K562 treated with DMSO at 1 percent for 4 hours (cell line): Measurements from ENCODE around the gene LRFN3. TPM values are rescaled to one million over a fixed set of nuclear protein-coding genes. Genes with fewer than 3 reads are reported as not detected.

ENCODE experiments used
- total RNA-seq: library from RNA; unstranded; fragments of 300-600 nt; gene quantifications from 2 replicates; pipeline ENCODE4 v1.2.3, GENCODE V29; 2022; ENCODE audit not compliant: insufficient read depth

The LRFN3 gene
- total RNA-seq: 0.24 TPM in 1 of 2 replicates, not detected in the other

GRCh38 chr19:35935911-35936737 is at the start of gene LRFN3:
LRFN3 (plus strand) TSS chr19:35936374; CDS start chr19:35939426, 3,052 bp downstream.

GRCh38 chr19:35901854-35902661 is 34.1 kb upstream of the LRFN3 start, which contains the start of gene HCST:
HCST (plus strand) TSS chr19:35902529; CDS start chr19:35902594, 65 bp downstream.

DNA sequence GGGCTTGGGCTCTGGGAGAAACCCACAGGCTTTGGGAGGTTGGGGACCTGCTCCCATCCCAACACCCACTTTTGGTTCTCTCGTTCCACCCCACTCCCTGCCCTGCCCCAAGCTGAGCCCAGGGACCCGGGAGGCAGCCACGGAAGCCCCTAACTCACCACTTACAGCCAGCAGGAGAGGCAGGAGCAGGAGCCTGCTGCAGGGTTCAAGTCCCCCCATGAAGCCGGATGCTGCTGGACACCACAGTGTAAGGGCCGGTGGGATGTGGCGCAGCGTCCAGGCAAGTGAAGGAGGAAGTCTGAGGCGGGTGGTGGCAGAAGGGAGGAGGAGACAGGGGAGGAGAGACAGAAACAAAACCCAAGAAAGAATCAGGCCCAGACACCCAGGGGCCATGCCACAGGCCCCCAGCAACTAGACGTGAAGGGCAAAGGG is 28.1 kb upstream of the LRFN3 start, which contains the start of gene TYROBP:
Gene TYROBP (minus strand): TSS at position 286 of the 432 bp plus-strand sequence. CDS start 67 bp downstream, at position 219.

Other genes starting within 250 kb of the LRFN3 start
- gene ZBTB32, start 231.8 kb upstream of the LRFN3 start, total RNA-seq: not detected in 2 replicates
- gene KMT2B, start 218.4 kb upstream of the LRFN3 start, total RNA-seq: 21.9 and 25.7 TPM in 2 replicates
- gene IGFLR1, start 193.9 kb upstream of the LRFN3 start, total RNA-seq: 6.4 and 16.4 TPM in 2 replicates
- 4.8 and 6.9 TPM in 2 replicates for gene U2AF1L4, start 191.0 kb upstream of the LRFN3 start, total RNA-seq
- 34.5 and 42.2 TPM in 2 replicates for gene PSENEN, start 190.7 kb upstream of the LRFN3 start, total RNA-seq
- gene LIN37, start 187.8 kb upstream of the LRFN3 start, total RNA-seq: 12.4 and 14.7 TPM in 2 replicates
- 0.99 and 1.4 TPM in 2 replicates for gene HSPB6, start 179.3 kb upstream of the LRFN3 start, total RNA-seq
- 12.2 and 14.9 TPM in 2 replicates for gene PROSER3, start 178.2 kb upstream of the LRFN3 start, total RNA-seq
- 1.3 and 3.2 TPM in 2 replicates for gene ARHGAP33, start 160.8 kb upstream of the LRFN3 start, total RNA-seq
- gene PRODH2, start 123.5 kb upstream of the LRFN3 start, total RNA-seq: not detected in 2 replicates
- gene NPHS1, start 83.9 kb upstream of the LRFN3 start, total RNA-seq: 1.1 and 3.5 TPM in 2 replicates
- gene KIRREL2, start 79.5 kb upstream of the LRFN3 start, total RNA-seq: not detected in 2 replicates
- 5.0 and 7.4 TPM in 2 replicates for gene APLP1, start 67.8 kb upstream of the LRFN3 start, total RNA-seq
- 4.9 and 8.8 TPM in 2 replicates for gene NFKBID, start 35.8 kb upstream of the LRFN3 start, total RNA-seq
- not detected in 2 replicates for gene HCST, start 33.8 kb upstream of the LRFN3 start, total RNA-seq
- gene TYROBP, start 28.1 kb upstream of the LRFN3 start, total RNA-seq: 24.4 and 27.1 TPM in 2 replicates
- 44.2 and 61.7 TPM in 2 replicates for gene SDHAF1, start 58.8 kb downstream of the LRFN3 start, total RNA-seq
- not detected in 2 replicates for gene SYNE4, start 72.4 kb downstream of the LRFN3 start, total RNA-seq
- 30.1 TPM in 2 replicates for gene ALKBH6, start 77.8 kb downstream of the LRFN3 start, total RNA-seq
- 1.8 TPM in 2 replicates for gene CLIP3, start 96.5 kb downstream of the LRFN3 start, total RNA-seq
- 3.7 and 5.1 TPM in 2 replicates for gene THAP8, start 117.9 kb downstream of the LRFN3 start, total RNA-seq
- gene WDR62, start 118.5 kb downstream of the LRFN3 start, total RNA-seq: 25.9 and 34.3 TPM in 2 replicates
- gene OVOL3, start 174.8 kb downstream of the LRFN3 start, total RNA-seq: not detected in 2 replicates
- gene POLR2I, start 178.5 kb downstream of the LRFN3 start, total RNA-seq: 45.4 and 68.1 TPM in 2 replicates
- gene TBCB, start 179.1 kb downstream of the LRFN3 start, total RNA-seq: 42.6 and 51.1 TPM in 2 replicates
- 225 and 256 TPM in 2 replicates for gene CAPNS1, start 203.7 kb downstream of the LRFN3 start, total RNA-seq
- gene COX7A1, start 216.1 kb downstream of the LRFN3 start, total RNA-seq: not detected in 2 replicates